HL-60 (cell line): ENCODE data around the gene PRPH2.
"Not testable (repeated sequence)": the region's sequence is repeated elsewhere in the genome, so short reads cannot be mapped to it uniquely, and the experiment has no call there.

Source experiments
- DNase-seq, 2 experiments: peaks; one replicate each; pipeline ENCODE4 v3.0.0-alpha.2; 2010 to 2020; ENCODE audit warnings: low read depth in 1 of 2, low spot score in 1 of 2
- H3K27ac ChIP-seq: fragments of 250-450 bp; sonication (Bioruptor Pico); replicated peaks from 2 replicates; pipeline ENCODE4 v1.5.1; 2020; ENCODE audit warnings: mild to moderate bottlenecking, moderate library complexity
- H3K27me3 ChIP-seq: fragments of 250-450 bp; sonication (Bioruptor Pico); 2 replicates; pipeline ENCODE4 v1.5.1; 2021; ENCODE audit warnings: mild to moderate bottlenecking, moderate library complexity; ENCODE audit not compliant: insufficient read depth, poor library complexity, severe bottlenecking
- H3K4me3 ChIP-seq: replicated peaks from 2 replicates; pipeline ENCODE4 v1.5.1; 2011; ENCODE audit warnings: mild to moderate bottlenecking, control low read depth, low read length; ENCODE audit not compliant: insufficient read depth
- GABPA ChIP-seq: IDR thresholded peaks from 2 replicates; pipeline ENCODE4 v1.6.1; 2012; ENCODE audit warnings: low read depth
- POLR2AphosphoS5 ChIP-seq: IDR thresholded peaks from 2 replicates; pipeline ENCODE4 v1.6.1; 2012; ENCODE audit warnings: low read depth
- SPI1 ChIP-seq: IDR thresholded peaks from 2 replicates; pipeline ENCODE4 v1.6.1; 2012; ENCODE audit warnings: low read depth, mild to moderate bottlenecking, borderline replicate concordance
- TF ChIP-seq, protein P1 (sequence below): IDR thresholded peaks from 2 replicates; pipeline ENCODE4 v1.6.1; 2012; ENCODE audit warnings: low read depth; ENCODE audit not compliant: insufficient replicate concordance
- TF ChIP-seq, protein P2 (sequence below): IDR thresholded peaks from one replicate; pipeline ENCODE4 v1.5.1; 2011; ENCODE audit warnings: low read length, control low read depth, inconsistent platforms; ENCODE audit not compliant: insufficient read depth

Gene PRPH2

DNA sequence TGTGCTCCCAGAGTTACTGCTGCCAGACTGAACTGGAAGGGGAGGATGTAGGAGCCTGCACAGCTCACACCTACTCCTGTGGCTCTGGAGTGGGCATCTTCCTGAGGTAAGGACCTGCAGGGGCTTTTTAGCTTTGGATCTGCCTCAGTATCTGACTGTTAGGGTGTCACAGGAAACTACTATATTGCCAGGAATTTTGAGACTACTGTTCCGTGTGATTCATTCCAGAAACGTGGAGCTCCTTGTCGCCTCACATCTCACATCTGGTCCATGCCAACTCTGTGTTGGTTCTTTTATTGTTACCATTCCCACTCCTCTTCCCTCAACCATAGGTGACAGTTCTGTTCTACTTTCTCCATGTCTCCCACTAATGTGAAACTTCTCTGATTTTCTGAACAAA, 34.1 kb downstream of the PRPH2 start:
- TF ChIP-seq POLR2AphosphoS5: no peak
- no peak for TF ChIP-seq GABPA
- TF ChIP-seq, protein P1, sequence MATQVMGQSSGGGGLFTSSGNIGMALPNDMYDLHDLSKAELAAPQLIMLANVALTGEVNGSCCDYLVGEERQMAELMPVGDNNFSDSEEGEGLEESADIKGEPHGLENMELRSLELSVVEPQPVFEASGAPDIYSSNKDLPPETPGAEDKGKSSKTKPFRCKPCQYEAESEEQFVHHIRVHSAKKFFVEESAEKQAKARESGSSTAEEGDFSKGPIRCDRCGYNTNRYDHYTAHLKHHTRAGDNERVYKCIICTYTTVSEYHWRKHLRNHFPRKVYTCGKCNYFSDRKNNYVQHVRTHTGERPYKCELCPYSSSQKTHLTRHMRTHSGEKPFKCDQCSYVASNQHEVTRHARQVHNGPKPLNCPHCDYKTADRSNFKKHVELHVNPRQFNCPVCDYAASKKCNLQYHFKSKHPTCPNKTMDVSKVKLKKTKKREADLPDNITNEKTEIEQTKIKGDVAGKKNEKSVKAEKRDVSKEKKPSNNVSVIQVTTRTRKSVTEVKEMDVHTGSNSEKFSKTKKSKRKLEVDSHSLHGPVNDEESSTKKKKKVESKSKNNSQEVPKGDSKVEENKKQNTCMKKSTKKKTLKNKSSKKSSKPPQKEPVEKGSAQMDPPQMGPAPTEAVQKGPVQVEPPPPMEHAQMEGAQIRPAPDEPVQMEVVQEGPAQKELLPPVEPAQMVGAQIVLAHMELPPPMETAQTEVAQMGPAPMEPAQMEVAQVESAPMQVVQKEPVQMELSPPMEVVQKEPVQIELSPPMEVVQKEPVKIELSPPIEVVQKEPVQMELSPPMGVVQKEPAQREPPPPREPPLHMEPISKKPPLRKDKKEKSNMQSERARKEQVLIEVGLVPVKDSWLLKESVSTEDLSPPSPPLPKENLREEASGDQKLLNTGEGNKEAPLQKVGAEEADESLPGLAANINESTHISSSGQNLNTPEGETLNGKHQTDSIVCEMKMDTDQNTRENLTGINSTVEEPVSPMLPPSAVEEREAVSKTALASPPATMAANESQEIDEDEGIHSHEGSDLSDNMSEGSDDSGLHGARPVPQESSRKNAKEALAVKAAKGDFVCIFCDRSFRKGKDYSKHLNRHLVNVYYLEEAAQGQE: no peak
- no peak for TF ChIP-seq SPI1
- TF ChIP-seq, protein P2, sequence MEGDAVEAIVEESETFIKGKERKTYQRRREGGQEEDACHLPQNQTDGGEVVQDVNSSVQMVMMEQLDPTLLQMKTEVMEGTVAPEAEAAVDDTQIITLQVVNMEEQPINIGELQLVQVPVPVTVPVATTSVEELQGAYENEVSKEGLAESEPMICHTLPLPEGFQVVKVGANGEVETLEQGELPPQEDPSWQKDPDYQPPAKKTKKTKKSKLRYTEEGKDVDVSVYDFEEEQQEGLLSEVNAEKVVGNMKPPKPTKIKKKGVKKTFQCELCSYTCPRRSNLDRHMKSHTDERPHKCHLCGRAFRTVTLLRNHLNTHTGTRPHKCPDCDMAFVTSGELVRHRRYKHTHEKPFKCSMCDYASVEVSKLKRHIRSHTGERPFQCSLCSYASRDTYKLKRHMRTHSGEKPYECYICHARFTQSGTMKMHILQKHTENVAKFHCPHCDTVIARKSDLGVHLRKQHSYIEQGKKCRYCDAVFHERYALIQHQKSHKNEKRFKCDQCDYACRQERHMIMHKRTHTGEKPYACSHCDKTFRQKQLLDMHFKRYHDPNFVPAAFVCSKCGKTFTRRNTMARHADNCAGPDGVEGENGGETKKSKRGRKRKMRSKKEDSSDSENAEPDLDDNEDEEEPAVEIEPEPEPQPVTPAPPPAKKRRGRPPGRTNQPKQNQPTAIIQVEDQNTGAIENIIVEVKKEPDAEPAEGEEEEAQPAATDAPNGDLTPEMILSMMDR: no peak
- Histone ChIP-seq H3K27me3 (no peaks in the 10 kb centered on the region), H3K27ac (no peak overlapping the region), H3K4me3 (no peak overlapping the region)
- no peak for DNase-seq

DNA sequence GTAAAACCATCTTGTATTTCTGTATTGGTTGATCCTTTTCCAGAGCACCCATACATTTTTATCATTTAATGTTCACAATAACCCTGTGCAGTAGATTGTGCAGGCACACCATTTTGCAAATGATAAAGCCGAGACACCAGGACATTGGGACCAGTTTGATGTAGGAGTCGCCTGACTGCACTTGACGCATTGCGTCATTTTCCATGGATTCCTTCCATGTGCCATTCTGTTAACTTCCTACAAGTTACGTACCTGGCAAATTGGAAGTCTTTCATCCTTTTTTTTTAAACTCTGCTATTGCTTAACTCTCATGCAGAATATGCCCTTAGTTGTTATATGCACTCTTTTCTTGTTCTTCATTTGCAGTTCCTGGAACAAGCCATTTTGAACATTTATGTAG, 43.0 kb downstream of the PRPH2 start:
- Histone ChIP-seq H3K27me3 (no peaks in the 10 kb centered on the region), H3K4me3 (no peak overlapping the region), H3K27ac (no peak overlapping the region)
- DNase-seq: no peak
- TF ChIP-seq, protein P2: no peak
- no peak for TF ChIP-seq SPI1
- TF ChIP-seq, protein P1: no peak
- TF ChIP-seq POLR2AphosphoS5: no peak
- no peak for TF ChIP-seq GABPA

DNA sequence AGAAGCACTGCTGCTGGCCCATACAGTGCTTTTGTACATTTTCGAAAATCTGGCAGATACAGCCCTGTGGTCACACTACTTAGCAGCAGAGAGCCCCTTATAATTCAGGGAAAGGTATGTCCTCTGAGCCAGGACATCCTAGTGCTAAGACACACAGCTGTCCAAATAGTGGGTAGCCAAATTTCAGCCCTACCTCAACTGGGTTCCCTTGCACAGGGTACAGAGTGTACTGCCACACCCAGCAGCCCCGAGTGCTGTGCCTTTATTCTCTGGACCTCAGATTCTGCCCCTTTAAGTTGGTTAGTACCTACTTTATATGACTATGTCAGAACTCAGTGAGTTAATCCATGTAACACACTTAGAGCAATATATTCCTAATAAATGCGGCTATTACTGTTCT, 47.6 kb downstream of the PRPH2 start:
- DNase-seq: no peak
- H3K27ac ChIP-seq: no peak overlapping the region

DNA sequence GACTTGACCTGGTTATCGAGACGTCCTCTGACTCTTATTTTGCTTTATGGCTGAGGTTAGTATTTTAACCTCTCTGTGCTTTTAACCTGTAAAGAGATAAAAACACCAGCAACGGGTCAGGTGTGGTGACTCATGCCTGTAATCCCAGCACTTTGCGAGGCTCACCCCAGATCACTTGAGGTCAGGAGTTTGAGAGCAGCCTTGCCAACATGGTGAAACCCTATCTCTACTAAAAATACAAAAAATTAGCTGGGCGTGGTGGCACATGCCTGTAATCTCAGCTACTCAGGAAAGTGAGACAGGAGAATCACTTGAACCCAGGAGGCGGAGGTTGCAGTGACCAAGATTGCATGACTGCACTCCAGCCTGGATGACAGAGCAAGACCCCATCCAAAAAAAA, 48.0 kb downstream of the PRPH2 start:
- not testable (repeated sequence) for H3K27me3 ChIP-seq, H3K27ac ChIP-seq, H3K4me3 ChIP-seq, DNase-seq

More for the DNA sequence above, 47.6 kb downstream of the PRPH2 start:
- no peak for TF ChIP-seq POLR2AphosphoS5
- TF ChIP-seq, protein P2: no peak
- TF ChIP-seq GABPA: no peak
- no peak for TF ChIP-seq SPI1
- TF ChIP-seq, protein P1: no peak
- Histone ChIP-seq H3K27me3 (no peaks in the 10 kb centered on the region), H3K4me3 (no peak overlapping the region)
